Skeletal muscle satellite cell (primary cell): ENCODE results near the gene POU3F3.

Experiments
- H3K27me3 ChIP-seq: 2 replicates; pipeline ENCODE4 v1.7.0; 2013; ENCODE audit warnings: low read length; ENCODE audit not compliant: control insufficient read depth, insufficient read depth
- H3K36me3 ChIP-seq: 2 replicates; pipeline ENCODE4 v1.7.0; 2013; ENCODE audit warnings: mild to moderate bottlenecking, control low read depth, low read length; ENCODE audit not compliant: insufficient read depth
- H3K4me1 ChIP-seq: 2 replicates; pipeline ENCODE4 v1.7.0; 2013; ENCODE audit warnings: low read length; ENCODE audit not compliant: control insufficient read depth, insufficient read depth
- H3K4me2 ChIP-seq: 2 replicates; pipeline ENCODE4 v1.7.0; 2013; ENCODE audit warnings: mild to moderate bottlenecking, low read length
- H3K4me3 ChIP-seq: 2 replicates; pipeline ENCODE4 v1.7.0; 2013; ENCODE audit warnings: low read length
- H3K9ac ChIP-seq: 2 replicates; pipeline ENCODE4 v1.7.0; 2013; ENCODE audit warnings: mild to moderate bottlenecking, low read depth, low read length, moderate library complexity
- H3K9me3 ChIP-seq: replicated peaks from 2 replicates; pipeline ENCODE4 v1.7.0; 2013; ENCODE audit warnings: mild to moderate bottlenecking, control low read depth, low read length

The POU3F3 gene

DNA sequence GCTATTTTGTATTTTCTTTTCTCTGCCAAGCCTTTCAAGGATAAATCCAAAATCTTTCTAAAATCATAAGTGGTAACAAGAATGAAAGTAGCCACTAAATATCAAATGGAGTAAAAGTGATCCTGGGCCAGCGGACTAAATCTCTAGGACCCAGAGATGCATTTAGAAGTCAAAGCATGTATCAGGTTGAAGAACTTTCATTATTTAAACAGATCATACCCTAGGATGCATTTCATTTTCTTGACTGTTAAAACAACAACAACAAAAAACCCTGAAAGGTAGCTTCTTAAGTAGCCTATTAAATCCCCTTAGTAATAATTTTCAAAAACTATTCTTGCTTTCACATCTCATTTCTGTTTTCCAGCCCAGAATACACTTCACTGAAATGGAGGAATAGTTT, 4.8 kb upstream of the POU3F3 start:
- Histone ChIP-seq H3K36me3 (no peaks in the 10 kb centered on the region), H3K9me3 (no peaks in the 10 kb centered on the region), H3K4me2 (no peak overlapping the region), H3K9ac (no peak overlapping the region), H3K4me1 (no peaks in the 10 kb centered on the region), H3K4me3 (no peak overlapping the region), H3K27me3 (peaks cover 94% of the 10 kb centered on the region)

DNA sequence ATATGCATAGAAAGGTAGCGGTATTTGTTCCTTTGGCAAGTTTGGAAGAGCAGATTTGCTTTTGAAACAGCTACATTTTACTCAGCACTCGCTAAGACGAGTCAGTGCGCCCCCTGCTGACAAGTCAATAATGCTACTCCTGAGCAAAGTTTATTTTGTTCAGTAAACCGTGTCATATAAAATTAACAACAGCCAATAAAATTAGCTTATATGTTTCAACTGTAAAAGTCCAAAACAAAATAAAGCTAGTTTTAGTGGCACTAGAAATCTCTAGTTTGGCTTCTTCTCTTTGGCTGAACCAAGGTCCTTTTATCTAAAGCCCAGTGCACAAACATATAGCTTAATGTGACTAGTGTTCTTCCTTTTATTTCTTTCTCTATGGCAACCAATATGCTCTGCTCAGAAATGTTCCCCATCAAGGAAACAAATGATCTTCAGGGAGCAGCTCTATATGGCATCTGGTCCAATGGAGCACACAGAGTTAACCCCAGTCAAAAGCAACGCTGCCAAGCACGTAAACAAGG, 4.2 kb upstream of the POU3F3 start:
- no peaks in the 10 kb centered on the region for H3K9me3 ChIP-seq
- no peak overlapping the region for H3K4me2 ChIP-seq
- no peaks in the 10 kb centered on the region for H3K4me1 ChIP-seq
- peaks cover 94% of the 10 kb centered on the region for H3K27me3 ChIP-seq
- no peak overlapping the region for H3K4me3 ChIP-seq
- no peak overlapping the region for H3K9ac ChIP-seq
- H3K36me3 ChIP-seq = no peaks in the 10 kb centered on the region

DNA sequence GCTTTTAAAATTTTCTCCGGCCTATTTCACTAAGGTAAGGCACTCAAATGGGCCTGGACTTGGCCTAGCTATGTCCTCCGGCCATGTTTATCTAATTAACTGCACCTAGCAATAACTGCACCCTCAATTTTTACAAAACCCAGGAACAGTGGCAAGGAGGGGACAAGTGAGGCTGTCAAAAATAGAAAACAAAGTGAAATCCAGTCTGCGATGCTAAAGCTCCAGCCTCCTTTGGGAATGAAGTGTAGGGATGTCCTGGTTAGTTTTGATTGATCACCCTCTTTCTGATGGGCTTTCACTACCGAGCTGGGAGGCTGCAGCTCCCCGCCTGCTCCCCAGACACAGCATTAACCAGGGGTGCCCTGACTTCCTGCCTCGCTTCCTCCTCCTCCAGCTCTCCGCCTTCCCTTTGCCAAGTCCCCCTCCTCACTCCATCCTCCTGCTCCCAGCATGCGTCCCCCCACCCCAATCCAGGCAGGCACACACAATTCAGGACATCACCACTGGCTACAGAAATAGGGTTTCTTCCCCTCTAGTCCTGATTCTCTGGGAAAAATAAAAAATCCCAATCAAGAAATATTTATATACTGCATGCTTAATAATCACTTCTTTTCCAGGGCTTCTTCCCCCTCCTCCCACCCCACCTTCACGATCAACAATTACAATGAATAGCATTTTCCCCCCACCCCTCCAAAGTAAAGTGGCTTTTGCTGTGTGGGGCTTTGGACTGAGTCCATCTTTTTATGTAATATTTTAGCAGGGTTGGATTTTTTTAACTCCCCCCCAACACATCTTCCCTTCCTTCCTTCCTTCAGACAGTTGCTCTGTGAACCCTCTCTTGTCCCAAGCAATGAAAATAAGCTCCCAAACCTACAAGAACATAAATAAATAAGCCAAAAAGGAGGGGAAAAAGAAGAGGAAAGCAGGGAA, 3.3 kb upstream of the POU3F3 start:
- no peak overlapping the region for H3K4me2 ChIP-seq
- no peaks in the 10 kb centered on the region for H3K9me3 ChIP-seq
- H3K4me3 ChIP-seq = no peak overlapping the region
- no peaks in the 10 kb centered on the region for H3K4me1 ChIP-seq
- H3K9ac ChIP-seq = no peak overlapping the region
- H3K36me3 ChIP-seq = no peaks in the 10 kb centered on the region
- peaks cover 87% of the 10 kb centered on the region for H3K27me3 ChIP-seq

DNA sequence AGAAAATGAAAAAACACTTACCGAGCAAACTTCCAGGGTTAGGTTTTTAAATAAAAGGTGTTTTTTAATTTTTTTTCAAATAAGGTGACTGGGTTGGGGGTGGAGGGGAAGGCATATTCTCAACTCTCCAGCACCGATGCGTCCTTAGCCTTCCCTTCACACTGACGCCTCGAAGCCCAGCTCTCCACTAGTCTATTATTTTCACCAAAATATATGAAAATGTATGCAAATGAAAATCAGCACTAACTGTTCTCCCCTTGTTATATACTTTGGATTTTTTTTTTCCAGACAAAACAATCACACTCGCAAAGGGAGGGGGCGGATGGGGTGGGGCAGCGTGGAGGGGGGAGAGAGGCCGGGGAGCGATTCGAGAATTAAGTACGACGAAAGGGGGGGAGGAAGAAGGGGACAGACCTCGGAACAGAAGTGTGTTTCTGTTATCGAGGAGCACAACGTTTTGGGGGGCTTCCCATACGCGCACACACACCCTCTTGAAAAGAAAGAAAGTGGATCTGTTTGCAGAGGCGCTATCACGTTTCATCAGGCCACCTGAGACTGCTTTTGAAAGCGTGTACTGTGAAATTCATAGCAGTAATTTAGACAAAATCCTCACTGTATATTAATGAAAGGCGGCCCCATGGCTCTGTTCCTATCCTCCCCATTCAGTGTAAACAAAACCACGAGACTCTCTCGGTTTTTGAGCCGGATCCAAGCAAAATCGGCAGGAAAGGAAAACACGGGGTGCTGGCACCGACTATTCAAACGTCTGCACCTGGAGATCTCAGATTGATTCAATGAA, 2.4 kb upstream of the POU3F3 start:
- no peak overlapping the region for H3K4me3 ChIP-seq
- H3K27me3 ChIP-seq = peaks cover 81% of the 10 kb centered on the region
- H3K4me1 ChIP-seq = no peaks in the 10 kb centered on the region
- H3K9me3 ChIP-seq = no peaks in the 10 kb centered on the region
- H3K4me2 ChIP-seq = peak overlapping the region; percentile 77
- no peak overlapping the region for H3K9ac ChIP-seq
- no peaks in the 10 kb centered on the region for H3K36me3 ChIP-seq

DNA sequence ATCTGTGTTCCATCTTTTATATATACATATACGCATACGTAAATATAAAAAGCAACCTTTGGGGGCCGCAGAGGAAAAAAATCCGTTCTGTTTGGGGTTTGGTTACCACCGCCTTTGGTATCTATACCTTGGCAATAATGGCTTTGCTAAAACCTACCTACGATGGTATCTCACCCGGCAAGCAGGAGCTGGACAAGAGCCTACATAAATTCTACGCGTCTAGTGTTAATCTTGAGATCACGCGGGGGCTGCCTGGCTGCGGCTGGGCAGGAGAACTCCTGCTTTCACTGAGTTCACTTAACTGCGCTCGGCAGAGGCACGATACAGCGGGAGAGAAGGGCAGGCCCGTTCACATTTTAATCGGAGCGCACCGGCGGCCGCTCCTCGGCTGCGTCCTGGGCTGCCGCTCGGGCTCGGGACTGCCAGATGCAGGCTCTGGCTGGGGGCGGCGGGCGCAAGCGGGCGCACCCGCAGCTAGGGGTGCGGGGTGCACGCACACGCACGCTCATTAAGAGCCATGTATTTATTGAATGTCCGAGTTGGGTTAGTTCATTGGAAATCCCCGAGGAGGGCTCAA, 1.7 kb upstream of the POU3F3 start:
- H3K36me3 ChIP-seq = no peaks in the 10 kb centered on the region
- H3K4me1 ChIP-seq = no peaks in the 10 kb centered on the region
- H3K4me2 ChIP-seq = peak overlapping the region; percentile 77
- no peak overlapping the region for H3K9ac ChIP-seq
- peak overlapping the region; percentile 58 for H3K4me3 ChIP-seq
- H3K27me3 ChIP-seq = peaks cover 79% of the 10 kb centered on the region
- no peaks in the 10 kb centered on the region for H3K9me3 ChIP-seq

DNA sequence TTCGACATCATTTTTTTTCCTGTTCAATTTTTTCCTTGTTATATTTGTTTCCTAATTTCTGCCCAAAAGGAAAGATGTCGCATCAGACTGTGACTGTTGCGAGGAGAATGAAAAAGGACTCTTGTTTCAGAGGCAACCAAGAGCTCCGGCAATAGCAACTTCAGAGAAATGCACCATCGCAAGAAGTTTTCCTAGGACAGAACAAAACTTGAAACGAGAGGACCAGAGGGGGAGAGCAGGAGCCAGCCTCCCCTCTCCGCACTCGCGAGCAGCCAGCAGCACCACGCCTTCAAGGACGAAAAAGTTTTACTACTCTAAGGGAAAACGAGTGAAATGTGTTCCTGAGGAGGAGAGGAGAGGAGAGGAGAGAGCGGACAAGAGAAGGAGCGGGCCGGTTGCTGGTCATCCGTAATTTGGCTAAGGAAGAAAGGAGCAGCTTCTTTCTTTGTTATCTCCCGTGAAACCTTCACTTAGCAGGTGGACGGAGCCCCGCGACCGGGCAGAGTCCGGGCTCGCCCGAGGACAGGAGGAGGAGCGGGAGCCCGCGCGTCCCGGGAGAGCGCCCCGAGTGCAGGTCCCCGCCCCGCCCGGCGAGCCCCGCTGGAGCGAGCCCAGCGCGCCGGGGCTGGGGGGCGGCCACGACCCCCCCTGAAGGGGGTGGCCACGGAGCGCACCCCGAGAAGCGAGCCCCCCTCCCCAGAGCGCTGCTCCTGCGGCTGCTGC, 744 bp downstream of the POU3F3 start:
- Histone ChIP-seq H3K4me2 (peak overlapping the region; percentile 69), H3K4me3 (no peak overlapping the region), H3K27me3 (peaks cover 79% of the 10 kb centered on the region), H3K9ac (no peak overlapping the region), H3K9me3 (no peaks in the 10 kb centered on the region), H3K36me3 (no peaks in the 10 kb centered on the region), H3K4me1 (no peaks in the 10 kb centered on the region)

DNA sequence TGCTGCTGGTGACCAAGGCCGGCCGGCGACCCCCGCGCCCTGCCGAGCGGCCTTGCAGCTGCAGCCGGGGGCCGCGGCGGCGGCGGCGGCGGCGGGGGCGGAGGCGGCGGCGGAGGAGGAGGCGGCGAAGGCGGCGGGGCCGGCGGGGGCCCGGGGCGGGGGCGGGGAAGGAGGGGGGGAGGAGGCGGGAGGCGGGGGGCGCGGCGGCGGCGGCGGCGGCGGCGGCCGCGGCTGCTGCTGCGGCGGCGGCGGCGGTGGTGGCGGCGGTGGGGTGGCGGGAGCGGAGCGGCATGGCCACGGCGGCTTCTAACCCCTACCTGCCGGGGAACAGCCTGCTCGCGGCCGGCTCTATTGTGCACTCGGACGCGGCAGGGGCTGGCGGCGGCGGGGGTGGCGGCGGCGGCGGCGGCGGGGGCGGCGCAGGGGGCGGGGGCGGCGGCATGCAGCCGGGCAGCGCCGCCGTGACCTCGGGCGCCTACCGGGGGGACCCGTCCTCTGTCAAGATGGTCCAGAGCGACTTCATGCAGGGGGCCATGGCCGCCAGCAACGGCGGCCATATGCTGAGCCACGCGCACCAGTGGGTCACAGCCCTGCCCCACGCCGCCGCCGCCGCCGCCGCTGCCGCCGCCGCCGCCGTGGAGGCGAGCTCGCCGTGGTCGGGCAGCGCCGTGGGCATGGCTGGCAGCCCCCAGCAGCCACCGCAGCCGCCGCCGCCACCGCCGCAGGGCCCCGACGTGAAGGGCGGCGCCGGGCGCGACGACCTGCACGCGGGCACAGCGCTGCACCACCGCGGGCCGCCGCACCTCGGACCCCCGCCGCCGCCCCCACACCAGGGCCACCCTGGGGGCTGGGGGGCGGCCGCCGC, 1.5 kb downstream of the POU3F3 start:
- H3K4me2 ChIP-seq = no peak overlapping the region

DNA sequence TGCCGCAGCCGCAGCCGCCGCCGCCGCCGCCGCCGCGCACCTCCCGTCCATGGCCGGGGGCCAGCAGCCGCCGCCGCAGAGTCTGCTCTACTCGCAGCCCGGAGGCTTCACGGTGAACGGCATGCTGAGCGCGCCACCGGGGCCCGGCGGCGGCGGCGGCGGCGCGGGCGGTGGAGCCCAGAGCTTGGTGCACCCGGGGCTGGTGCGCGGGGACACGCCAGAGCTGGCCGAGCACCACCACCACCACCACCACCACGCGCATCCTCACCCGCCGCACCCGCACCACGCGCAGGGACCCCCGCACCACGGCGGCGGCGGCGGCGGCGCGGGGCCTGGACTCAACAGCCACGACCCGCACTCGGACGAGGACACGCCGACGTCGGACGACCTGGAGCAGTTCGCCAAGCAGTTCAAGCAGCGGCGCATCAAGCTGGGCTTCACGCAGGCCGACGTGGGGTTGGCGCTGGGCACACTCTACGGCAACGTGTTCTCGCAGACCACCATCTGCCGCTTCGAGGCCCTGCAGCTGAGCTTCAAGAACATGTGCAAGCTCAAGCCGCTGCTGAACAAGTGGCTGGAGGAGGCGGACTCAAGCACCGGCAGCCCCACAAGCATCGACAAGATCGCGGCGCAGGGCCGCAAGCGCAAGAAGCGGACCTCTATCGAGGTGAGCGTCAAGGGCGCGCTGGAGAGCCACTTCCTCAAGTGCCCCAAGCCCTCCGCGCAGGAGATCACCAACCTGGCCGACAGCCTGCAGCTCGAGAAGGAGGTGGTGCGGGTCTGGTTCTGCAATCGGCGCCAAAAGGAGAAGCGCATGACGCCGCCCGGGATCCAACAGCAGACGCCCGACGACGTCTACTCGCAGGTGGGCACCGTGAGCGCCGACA, 2.4 kb downstream of the POU3F3 start:
- no peaks in the 10 kb centered on the region for H3K4me1 ChIP-seq
- no peaks in the 10 kb centered on the region for H3K9me3 ChIP-seq
- no peak overlapping the region for H3K4me3 ChIP-seq
- no peak overlapping the region for H3K9ac ChIP-seq
- H3K27me3 ChIP-seq = peaks cover 77% of the 10 kb centered on the region
- H3K36me3 ChIP-seq = no peaks in the 10 kb centered on the region
- H3K4me2 ChIP-seq = peak overlapping the region; percentile 33

More for the DNA sequence above, 1.5 kb downstream of the POU3F3 start:
- Histone ChIP-seq H3K4me1 (no peaks in the 10 kb centered on the region), H3K4me3 (no peak overlapping the region), H3K9me3 (no peaks in the 10 kb centered on the region), H3K9ac (no peak overlapping the region), H3K36me3 (no peaks in the 10 kb centered on the region), H3K27me3 (peaks cover 79% of the 10 kb centered on the region)

DNA sequence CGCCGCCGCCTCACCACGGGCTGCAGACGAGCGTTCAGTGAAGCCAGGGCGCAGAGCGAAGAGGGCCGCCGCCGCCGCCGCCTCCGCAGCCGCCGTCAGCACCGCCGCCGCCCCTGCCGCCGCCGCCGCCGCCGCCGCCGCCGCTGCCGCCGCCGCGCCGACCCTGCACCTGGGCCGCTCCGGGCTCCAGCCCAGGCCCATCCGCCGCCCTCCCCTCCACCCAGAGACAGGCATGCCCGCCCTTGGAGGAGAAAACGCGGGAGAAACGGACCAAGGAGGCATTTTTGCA, 3.0 kb downstream of the POU3F3 start:
- H3K27me3 ChIP-seq = peaks cover 78% of the 10 kb centered on the region
- no peaks in the 10 kb centered on the region for H3K4me1 ChIP-seq
- H3K9ac ChIP-seq = no peak overlapping the region
- no peak overlapping the region for H3K4me3 ChIP-seq
- H3K4me2 ChIP-seq = peak overlapping the region; percentile 33
- H3K36me3 ChIP-seq = no peaks in the 10 kb centered on the region
- no peaks in the 10 kb centered on the region for H3K9me3 ChIP-seq
